CD4-positive, alpha-beta T cell treated with Interleukin-17A for 4 hours (primary cell): Measurements from ENCODE around the gene FBXW2.
"Not testable (repeated sequence)": the region's sequence is repeated elsewhere in the genome, so short reads cannot be mapped to it uniquely, and the experiment has no call there.

ENCODE experiments used
- DNase-seq: peaks from one replicate; pipeline ENCODE4 v3.0.0-alpha.2; 2020; ENCODE audit warnings: mixed read lengths

The FBXW2 gene

DNA sequence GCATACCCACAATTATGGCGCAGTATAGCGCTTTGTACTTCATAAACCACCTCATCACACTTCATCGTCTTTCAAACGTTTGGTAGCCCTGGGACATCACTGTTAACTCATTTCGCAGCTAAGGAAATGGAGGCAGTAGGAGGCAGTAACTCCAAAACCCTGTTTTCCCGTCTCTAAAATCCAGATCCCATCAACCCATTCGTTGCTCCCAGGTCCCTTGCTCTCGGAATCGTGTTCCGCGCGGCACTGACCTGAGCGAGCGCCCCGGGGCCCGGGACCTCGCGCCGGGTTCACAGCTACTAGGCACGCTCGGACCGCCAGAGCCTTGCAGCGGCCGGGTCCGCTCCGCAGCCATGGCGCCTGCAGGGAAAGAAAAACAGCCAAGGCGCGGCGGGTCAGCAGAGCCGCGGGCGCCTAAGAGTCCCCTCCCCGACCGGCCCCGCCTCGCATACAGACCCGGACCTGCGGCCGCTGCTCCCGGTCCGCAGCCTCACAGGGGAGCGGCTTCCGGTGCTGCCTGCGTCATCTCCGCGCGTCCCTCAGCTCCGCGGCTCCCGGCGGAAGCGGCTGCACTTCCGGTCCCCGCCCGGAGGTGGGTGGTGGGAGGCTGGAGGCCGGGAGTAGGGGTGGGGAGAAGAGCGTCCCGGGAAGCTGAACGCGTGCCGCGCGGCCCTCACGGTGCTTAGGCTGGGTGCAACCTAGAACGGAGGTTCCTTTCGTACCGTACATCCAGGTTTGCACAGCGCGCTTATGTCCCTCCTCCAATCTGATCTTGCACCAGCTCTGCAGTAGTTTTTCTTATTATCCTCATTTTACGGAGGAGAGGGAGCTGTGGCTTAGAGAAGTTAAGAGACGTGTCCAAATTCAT is at the start of gene FBXW2:
Gene FBXW2, minus strand, starts transcription at position 519 of the 868 bp plus-strand sequence. CDS start 5,158 bp downstream, outside the sequence.
- DNase-seq: peak; percentile 87

DNA sequence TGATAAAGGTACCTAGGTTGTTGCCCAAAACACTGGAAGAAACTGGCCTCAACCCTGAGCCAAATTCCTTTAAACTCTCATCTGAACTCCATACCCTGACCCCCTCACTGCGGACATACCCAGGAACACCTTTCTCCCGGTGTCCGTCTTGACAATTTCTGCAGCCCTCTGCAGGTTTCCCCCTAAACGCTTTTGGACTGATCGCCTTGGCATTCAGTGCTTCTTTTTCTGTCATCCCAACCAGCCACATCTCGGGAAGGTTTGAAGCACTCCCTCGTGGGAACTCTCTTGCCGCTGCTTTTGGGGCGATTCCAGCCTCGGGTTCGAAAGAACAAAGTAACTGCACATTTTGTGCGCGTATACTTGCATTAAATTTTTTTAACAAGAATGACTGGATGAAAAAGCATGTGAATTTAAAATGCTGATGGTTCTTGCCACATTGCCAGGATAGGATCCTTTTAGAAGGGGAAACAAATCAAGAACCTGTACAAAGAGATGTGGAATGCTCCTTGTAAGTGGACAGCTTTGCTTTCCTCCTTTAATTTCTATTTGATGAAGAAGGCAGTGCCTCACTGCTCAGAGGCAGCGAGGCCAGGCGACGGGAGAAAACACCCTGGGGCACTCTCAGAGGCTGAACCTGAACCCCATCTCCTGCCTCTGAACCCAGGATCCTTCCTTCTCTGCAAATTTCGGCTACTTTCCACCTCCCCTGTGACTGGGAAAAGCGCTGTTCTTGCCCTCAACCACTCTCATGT is 48.9 kb upstream of the FBXW2 start:
- no peak for DNase-seq

DNA sequence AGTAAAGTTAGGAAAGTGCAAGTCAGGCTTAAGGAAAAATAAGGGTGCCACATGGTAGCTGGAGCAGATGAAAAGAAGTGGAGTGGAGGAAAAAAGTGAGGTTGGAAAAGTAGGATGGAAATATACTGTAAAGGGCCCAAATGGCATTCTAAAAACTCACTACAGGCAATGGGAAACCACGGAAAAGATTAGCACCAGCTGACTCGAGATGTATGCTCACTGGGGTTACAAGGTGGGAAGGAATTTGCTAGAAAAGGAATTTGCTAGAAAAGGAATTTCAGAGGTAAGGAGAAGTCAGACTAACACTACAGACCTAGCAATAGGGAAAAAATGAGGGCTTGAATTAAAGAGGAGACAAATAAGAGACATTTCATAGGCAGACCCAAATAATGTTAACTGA is 45.9 kb upstream of the FBXW2 start:
- no peak for DNase-seq

GRCh38 chr9:120837921-120838320 is 44.7 kb upstream of the FBXW2 start:
- no peak for DNase-seq

DNA sequence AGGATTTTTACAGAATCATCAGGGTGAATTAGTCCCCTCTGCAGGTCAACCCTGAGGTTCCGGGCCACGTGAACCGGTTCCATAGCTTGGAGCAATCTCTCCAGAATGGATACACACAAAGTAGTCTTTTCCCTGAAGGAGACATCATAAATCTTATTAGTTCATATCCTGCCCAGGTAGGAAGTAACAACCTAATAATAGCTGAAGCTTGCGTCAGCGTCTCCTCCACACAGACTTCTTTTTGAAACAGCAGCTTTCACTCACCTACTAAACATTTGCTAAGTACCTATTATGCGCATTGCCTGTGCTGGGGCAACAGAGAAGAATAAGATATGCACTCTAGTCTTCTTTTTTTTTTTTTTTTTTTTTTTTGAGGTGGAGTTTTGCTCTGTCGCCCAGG is 40.1 kb upstream of the FBXW2 start:
- no peak for DNase-seq

GRCh38 chr9:120832807-120833206 is 39.6 kb upstream of the FBXW2 start:
- no peak for DNase-seq

DNA sequence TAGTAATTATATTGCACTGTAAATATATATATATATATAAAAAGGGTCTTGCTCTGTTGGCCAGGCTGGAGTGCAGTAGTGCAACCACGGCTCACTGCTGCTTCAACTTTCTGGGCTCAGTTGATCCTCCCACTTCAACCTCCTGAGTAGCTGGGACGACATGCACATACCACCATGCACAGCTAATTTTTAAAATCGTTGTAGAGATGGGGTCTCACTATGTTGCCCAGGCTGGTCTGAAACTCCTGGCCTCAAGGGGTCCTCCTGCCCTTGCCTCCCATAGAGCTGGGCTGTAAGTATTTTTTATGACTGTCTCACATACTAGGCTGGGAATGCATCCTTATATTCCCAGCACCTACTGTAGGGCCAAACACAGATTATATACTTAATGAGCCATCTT is 37.6 kb upstream of the FBXW2 start:
- DNase-seq: no peak

GRCh38 chr9:120830151-120830550 is 36.9 kb upstream of the FBXW2 start:
- no peak for DNase-seq

- DNase-seq: no peak
These were observed 36.4 kb upstream of the FBXW2 start for GRCh38 chr9:120829650-120830049.

GRCh38 chr9:120820095-120820494 is 26.9 kb upstream of the FBXW2 start:
- DNase-seq: no peak

DNA sequence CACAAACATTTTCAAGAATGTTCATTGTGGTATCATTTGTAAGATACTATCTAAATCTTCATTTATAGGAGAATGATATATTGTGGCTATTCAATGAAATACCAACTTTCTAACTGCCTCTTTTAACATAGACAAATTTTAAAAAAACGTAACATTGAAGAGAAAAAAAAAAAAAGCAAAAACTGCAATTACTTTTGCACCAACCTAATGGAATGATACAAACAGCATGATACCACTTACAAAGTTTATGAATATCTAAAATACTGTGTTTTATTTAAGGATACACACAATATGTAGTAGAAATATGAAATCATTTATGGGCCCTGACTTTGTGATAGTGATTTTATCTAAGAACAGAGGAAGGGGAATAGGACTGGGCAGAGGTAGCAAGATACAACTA is 25.4 kb upstream of the FBXW2 start:
- no peak for DNase-seq

DNA sequence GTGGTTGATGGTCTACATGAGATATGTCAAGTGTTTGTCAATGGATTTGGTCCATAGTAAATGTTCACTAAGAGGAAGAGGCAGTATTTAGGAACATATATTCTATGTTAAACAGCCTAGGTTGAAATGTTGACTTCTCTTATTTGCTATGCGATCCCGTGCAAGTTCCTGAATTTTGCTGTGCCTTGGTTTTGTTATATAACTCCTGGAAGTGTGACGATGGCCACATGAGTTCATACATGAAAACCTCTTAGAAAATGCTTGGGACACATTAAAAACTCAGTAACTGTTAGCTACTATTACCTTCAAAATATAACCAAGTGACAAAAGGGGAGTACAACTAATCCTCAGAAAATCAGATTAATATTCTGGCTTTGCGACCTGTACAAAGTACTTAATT is 21.9 kb upstream of the FBXW2 start:
- DNase-seq: no peak

DNA sequence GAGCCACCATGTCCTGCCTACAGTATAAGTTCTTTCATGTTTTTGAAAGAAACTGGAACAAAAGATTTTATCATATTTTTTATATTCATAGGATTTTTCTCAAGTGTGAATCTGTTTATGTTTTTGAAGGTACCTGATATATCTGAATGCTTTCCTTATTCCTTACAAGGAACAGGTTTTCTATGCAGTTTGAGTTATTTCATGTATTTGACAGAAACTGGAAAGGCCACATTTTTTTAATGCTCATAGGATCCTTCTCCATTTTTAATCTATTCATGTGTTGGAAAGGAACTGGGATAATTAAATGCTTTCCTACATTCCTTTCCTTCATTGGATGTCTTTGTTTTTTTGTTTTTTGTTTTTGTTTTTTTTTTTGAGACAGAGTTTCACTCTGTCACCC is 15.7 kb upstream of the FBXW2 start:
- DNase-seq: no peak

- no peak for DNase-seq
These were observed 14.6 kb upstream of the FBXW2 start for GRCh38 chr9:120807607-120808379.

DNA sequence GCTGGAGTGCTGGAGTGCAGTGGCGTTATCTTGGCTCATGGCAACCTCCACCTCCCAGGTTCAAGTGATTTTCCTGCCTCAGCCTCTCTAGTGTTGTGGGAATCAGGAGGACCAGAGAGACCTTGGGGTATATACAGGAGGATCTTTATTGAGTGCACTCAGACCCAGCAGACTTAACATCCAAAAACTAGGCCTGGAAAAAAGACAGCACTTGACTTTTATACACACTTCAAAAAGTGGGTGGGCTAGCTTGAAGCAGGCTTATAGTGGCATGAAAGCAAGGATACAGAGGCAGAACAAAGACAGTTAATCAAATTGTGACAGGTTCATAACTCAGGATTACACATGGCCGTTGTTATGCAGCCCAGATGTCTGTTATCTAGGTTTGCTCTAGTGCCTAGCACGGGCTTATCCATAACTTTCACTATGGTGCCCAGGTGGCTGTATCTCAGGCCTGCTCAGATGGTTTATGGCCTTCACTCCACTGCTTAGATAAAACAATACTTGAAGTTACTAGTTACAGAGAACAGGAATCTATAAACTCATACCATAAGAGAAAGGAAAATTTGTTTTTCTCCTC is 11.7 kb upstream of the FBXW2 start:
- not testable (repeated sequence) for DNase-seq

DNA sequence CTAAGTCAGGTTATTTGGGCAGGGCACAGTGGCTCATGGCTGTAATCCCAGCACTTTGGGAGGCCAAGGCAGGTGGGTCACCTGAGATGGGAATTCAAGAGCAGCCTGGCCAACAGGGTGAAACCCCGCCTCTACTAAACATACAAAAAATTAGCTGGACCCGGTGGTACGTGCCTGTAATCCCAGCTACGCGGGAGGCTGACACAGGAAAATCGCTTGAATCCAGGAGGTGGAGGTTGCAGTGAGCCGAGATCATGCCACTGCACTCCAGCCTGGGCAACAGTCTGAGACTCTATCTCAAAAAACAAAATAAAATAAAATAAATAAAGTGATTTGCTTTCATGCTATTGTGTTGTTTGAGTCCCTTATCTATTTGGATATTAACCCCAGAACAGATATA is 8.2 kb upstream of the FBXW2 start:
- DNase-seq: no peak

GRCh38 chr9:120791161-120791560 is 2.1 kb downstream of the FBXW2 start:
- no peak for DNase-seq

DNA sequence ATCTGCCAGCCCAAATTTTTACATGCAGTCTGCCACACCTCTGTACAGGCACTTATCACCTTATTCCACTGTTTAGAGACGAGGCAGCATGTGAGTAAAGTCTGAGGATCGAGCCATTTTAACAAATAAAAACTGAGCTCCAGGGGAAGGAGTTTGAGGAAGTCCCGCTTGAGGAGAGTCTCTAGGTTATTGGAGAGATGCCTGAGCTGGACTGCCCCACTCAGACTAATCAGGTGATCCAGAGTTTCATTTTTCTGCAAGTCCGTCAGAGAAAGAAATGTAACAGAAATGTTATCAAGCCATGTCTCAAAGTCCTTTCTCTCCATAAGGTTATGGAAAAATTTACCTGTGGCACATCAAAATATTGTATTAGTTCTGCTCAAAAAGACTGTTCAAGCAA is 5.3 kb downstream of the FBXW2 start:
- no peak for DNase-seq

DNA sequence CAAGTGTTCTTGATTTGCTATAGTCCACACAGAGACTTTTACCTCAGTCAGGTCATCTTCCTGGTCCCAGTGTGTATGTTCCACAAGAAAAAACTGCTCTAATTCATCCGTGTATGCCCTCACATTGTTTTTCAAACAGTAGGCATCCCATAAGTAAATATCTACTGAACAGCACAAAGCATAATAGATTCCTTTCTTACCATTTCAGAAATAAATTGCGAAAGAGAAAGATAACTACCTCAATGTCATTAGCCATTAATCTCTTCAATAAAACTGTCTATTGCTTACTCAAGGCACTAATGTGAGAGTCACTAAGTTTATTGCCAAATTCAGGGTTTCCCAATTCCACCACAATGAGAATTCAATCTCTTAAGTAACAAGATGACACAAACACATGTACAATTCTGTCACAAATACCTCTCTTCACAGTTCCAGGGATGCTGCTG is 9.6 kb downstream of the FBXW2 start:
- DNase-seq: no peak

- no peak for DNase-seq
These were observed 12.0 kb downstream of the FBXW2 start for GRCh38 chr9:120781236-120781635.

- DNase-seq: no peak
These were observed 12.8 kb downstream of the FBXW2 start for GRCh38 chr9:120780367-120780766.

DNA sequence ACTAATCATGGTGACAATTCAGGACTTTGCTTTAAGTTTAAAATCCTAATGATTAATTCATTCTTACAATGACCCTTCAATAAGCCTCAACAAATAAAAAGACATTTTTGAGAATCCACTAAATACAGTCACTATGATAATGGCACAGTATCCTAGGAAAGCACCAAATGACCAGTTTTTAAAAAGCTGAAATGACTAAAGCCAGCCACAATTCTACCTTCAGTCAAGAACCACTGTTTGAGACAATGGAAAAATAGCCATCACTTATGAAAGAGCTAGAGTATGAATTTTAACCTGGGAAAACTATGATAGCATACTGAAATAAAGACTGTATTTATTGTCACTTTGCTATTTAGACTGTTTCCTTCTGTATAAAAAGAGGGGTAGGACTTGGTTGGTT is 14.0 kb downstream of the FBXW2 start:
- DNase-seq: no peak

DNA sequence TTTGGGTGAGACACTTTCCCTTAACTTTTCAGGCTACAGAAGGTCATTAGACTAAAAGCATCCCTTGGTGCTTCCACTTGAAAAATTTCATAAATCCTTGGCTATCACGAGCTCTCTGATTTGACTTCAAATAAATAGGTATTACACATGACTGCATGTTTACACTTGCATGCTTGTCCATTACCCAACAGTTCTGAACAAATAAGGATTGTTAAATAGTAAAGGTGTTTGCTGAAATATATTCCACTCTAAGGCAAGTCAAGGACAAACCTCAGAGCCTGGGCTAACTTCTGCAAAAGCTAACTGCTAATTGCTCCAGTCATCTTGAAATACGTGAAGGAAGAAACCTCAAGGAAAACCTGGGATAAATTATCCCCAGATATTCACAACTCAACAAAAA is 14.5 kb downstream of the FBXW2 start:
- DNase-seq: no peak
